ENCODE measurements around the gene TBL2. TPM values are rescaled to one million over a fixed set of nuclear protein-coding genes. Genes with fewer than 3 reads are reported as not detected.
"Not testable (repeated sequence)": the region's sequence is repeated elsewhere in the genome, so short reads cannot be mapped to it uniquely, and the experiment has no call there.

TBL2 gene
- total and polyA plus RNA-seq, 2 experiments from 2014 or later, result 69.7 to 101 TPM

DNA sequence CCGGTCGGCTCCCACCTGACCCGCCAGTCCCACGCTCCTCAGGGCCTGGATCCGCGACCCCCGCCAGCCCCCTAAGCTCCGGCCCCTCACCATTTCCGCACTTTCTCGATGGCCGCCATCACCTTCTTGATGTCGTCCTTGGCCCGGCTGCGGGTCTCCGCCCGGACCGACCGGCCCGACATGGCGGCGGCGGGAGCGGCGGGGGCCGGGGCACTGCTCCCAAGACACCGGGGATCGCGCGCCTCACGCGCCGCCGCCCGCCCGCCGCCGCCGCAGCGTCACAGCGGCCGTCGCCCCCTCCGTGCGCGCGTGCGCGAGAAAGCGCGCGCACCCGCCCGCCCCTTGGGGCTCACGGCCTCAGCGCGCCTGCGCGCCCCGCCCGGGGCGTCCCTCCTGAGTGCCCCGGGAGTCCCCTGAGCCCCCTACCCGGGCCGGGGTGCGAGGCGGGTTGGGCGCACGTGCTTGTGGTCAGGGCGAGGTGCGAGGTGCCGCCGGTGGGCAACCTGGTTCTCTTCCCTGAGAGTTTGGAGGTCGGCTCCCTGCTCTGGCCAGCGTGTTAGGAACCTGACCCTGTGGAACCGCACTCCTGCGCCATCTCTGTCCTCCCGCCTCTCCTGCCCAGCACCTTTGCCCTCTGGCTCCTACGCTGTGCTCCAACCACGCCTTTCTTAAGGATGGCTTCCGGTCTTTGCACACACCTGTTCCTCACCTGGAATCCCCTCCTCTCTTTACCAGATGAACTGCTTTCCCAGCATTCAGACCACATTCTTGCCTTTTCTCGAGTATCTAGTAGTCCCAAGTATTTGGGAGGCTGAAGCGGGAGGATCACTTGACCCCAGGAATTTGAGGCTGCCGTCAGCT, 20.8 kb downstream of the TBL2 start, which contains the start of gene BCL7B:
TSS of gene BCL7B (minus strand) at position 294 of the 861 bp plus-strand sequence. CDS start at position 182, 112 bp downstream.
- H3K79me2 ChIP-seq (ENCODE audit: insufficient read depth), result peaks cover 42% of the 10 kb centered on the region
- peak; percentile 86 for DNase-seq
- peak within 1 kb of the TSS; percentile 88 for H2AFZ ChIP-seq
- H3K27me3 ChIP-seq (replicated peaks; ENCODE audit: insufficient read depth), result no peaks in the 10 kb centered on the region
- H3F3A ChIP-seq (ENCODE audit: insufficient read depth), result peaks cover 45% of the 10 kb centered on the region
- 6 to 10% methylated on average over 34 to 54 of the region's 83 CpGs for WGBS, 2 experiments (ENCODE audit: low coverage in 1 of 2, low lambda C conversion rate in 2 of 2, missing lambda C conversion rate in 2 of 2)
- H3K4me3 ChIP-seq, result peak within 1 kb of the TSS; percentile 93
- no peaks in the 10 kb centered on the region for H3K9me2 ChIP-seq (ENCODE audit: insufficient read depth)
- peak within 1 kb of the TSS; percentile 98 for H3K9ac ChIP-seq
- no peaks in the 10 kb centered on the region for H4K20me1 ChIP-seq (ENCODE audit: insufficient read depth)
- no peaks in the 10 kb centered on the region for H3K9me3 ChIP-seq (ENCODE audit: low read depth)
- peak within 1 kb of the TSS; percentile 98 for H3K4me2 ChIP-seq (ENCODE audit: unreplicated experiment)
- no peak for TF ChIP-seq EZH2 (IDR thresholded peaks at IDR 0.05; ENCODE audit: insufficient read depth, poor library complexity, severe bottlenecking)
- no peak for TF ChIP-seq EZH2phosphoT487 (IDR thresholded peaks at IDR 0.05; ENCODE audit: insufficient read depth, low read depth)
- H3K27ac ChIP-seq, result peak within 1 kb of the TSS; percentile 97
- peaks cover 21% of the 10 kb centered on the region for H3K4me1 ChIP-seq (ENCODE audit: insufficient read depth)
- in situ Hi-C loops (cut with MboI), result no loop called here
- no peaks in the 10 kb centered on the region for H3K36me3 ChIP-seq (ENCODE audit: low read depth)

DNA sequence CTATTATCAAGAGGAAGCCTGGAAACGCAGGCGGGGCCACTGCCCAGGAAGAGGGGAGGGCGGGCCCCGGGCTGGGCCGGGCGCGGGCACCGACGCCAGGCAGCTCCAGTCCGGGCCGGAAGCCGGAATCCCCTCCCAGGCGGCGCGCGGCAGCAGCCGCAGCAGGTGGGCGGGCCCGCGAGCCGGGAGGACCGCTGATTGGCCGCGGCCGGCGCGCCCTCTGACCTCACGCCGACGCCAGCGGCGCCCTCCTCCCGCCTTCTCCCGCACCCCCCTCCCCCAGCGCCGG, 21.3 kb downstream of the TBL2 start:
- Histone ChIP-seq H3K27me3 (replicated peaks; ENCODE audit: insufficient read depth) (no peaks in the 10 kb centered on the region), H2AFZ (peak overlapping the region; percentile 88), H3K9me2 (ENCODE audit: insufficient read depth) (no peaks in the 10 kb centered on the region), H4K20me1 (ENCODE audit: insufficient read depth) (no peaks in the 10 kb centered on the region), H3K9me3 (ENCODE audit: low read depth) (no peaks in the 10 kb centered on the region), H3K36me3 (ENCODE audit: low read depth) (peaks cover 4% of the 10 kb centered on the region), H3K27ac (peak overlapping the region; percentile 97), H3K79me2 (ENCODE audit: insufficient read depth) (peaks cover 48% of the 10 kb centered on the region), H3K4me3 (peak overlapping the region; percentile 93), H3F3A (ENCODE audit: insufficient read depth) (peaks cover 45% of the 10 kb centered on the region), H3K4me2 (ENCODE audit: unreplicated experiment) (peak overlapping the region; percentile 98), H3K9ac (peak overlapping the region; percentile 98), H3K4me1 (ENCODE audit: insufficient read depth) (peaks cover 21% of the 10 kb centered on the region)
- in situ Hi-C loops (cut with MboI), result no loop called here
- TF ChIP-seq EZH2 (IDR thresholded peaks at IDR 0.05; ENCODE audit: insufficient read depth, poor library complexity, severe bottlenecking) (no peak), EZH2phosphoT487 (IDR thresholded peaks at IDR 0.05; ENCODE audit: insufficient read depth, low read depth) (no peak)
- WGBS, 2 experiments (ENCODE audit: low coverage in 1 of 2, low lambda C conversion rate in 2 of 2, missing lambda C conversion rate in 2 of 2), result 0 to 2% methylated on average over 3 to 26 of the region's 36 CpGs
- DNase-seq, result peak; percentile 98

DNA sequence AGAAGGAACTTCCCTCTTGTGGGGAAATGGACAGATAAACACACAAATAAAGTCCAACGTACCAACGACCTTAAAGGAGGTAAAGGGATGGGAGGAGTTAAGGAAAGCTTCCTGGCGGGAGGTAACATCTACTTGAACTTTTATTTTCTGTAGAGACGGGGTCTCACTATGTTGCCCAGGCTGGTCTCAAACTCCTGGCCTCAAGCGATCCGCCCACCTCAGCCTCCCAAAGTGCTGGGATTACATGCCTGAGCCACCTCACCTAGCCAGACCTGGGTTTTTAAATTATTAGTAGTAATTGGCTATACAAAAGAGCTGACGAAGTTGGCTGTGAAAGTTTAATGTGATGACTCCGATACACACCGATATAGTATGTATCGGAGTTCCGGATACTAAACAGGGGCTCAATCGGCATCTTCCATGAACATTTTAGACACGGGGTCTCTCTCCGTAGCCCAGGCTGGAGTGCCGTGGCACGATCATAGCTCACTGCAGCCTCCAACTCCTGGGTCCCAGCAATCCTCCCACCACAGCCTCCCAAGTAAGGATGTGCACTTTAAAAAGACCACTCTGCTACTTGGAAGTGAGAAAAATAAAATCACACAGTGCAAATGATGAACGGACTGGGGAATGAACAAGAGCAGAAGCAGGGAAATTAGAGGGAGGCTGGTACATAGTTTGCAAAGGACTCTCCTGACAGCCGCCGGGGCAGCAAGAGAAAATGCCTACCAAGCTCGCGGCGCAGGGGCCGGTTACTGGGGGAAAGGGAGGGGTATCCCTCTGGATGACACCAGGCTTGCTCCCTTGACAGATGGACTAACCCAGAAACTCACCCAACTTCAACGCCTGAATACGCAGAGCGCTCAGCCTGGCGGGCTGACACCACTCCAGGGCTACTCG, 21.9 kb downstream of the TBL2 start:
- Histone ChIP-seq H3K36me3 (ENCODE audit: low read depth) (peaks cover 8% of the 10 kb centered on the region), H3K27me3 (replicated peaks; ENCODE audit: insufficient read depth) (no peaks in the 10 kb centered on the region), H3K9me2 (ENCODE audit: insufficient read depth) (no peaks in the 10 kb centered on the region), H2AFZ (peak overlapping the region; percentile 53), H3K9ac (peak overlapping the region; percentile 98), H3K79me2 (ENCODE audit: insufficient read depth) (peaks cover 54% of the 10 kb centered on the region), H3K9me3 (ENCODE audit: low read depth) (no peaks in the 10 kb centered on the region), H3K4me2 (ENCODE audit: unreplicated experiment) (peak overlapping the region; percentile 98), H3F3A (ENCODE audit: insufficient read depth) (peaks cover 45% of the 10 kb centered on the region), H3K4me3 (peak overlapping the region; percentile 93), H4K20me1 (ENCODE audit: insufficient read depth) (no peaks in the 10 kb centered on the region), H3K27ac (peak overlapping the region; percentile 97), H3K4me1 (ENCODE audit: insufficient read depth) (peaks cover 21% of the 10 kb centered on the region)
- in situ Hi-C loops (cut with MboI), result no loop called here
- DNase-seq, result peak; percentile 30
- TF ChIP-seq EZH2phosphoT487 (IDR thresholded peaks at IDR 0.05; ENCODE audit: insufficient read depth, low read depth), result no peak
- TF ChIP-seq EZH2 (IDR thresholded peaks at IDR 0.05; ENCODE audit: insufficient read depth, poor library complexity, severe bottlenecking), result no peak
- WGBS, 2 experiments (ENCODE audit: low coverage in 1 of 2, low lambda C conversion rate in 2 of 2, missing lambda C conversion rate in 2 of 2), result 10 to 12% methylated on average over 23 to 28 of the region's 28 CpGs

DNA sequence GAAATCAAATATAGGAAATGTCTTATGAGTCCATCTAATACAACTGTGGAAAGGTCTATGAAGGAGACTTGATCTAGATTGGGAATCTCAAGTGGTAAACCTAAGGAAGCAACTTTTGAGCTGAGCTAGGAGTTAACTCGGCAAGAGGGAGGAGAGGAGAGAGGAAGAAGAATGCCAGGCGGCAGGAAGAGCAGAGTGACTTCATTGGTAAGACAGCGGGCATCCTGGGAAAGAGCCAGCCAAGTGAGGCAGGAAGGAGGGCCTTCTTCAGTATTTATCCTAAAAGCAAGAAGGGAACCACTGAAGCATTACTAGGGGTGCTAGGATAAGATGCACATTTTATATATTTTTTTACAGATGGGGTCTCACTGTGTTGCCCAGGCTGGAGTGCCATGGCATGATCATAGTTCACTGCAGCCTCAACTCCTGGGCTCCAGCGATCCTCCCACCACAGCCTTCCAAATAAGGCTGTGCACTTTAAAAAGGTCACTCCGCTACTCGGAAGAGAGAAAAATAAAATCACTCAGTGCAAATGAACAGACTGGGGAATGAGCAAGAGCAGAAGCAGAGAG, 22.9 kb downstream of the TBL2 start:
- H3K4me2 ChIP-seq (ENCODE audit: unreplicated experiment), result peak overlapping the region; percentile 98
- H3K4me1 ChIP-seq (ENCODE audit: insufficient read depth), result peaks cover 19% of the 10 kb centered on the region
- H3K27ac ChIP-seq, result peak overlapping the region; percentile 97
- peaks cover 44% of the 10 kb centered on the region for H3F3A ChIP-seq (ENCODE audit: insufficient read depth)
- peaks cover 16% of the 10 kb centered on the region for H3K36me3 ChIP-seq (ENCODE audit: low read depth)
- no peak for TF ChIP-seq EZH2 (IDR thresholded peaks at IDR 0.05; ENCODE audit: insufficient read depth, poor library complexity, severe bottlenecking)
- TF ChIP-seq EZH2phosphoT487 (IDR thresholded peaks at IDR 0.05; ENCODE audit: insufficient read depth, low read depth), result no peak
- H3K9ac ChIP-seq, result peak overlapping the region; percentile 98
- no peaks in the 10 kb centered on the region for H3K9me2 ChIP-seq (ENCODE audit: insufficient read depth)
- H2AFZ ChIP-seq, result no peak overlapping the region
- peak; percentile 76 for DNase-seq
- H3K79me2 ChIP-seq (ENCODE audit: insufficient read depth), result peaks cover 63% of the 10 kb centered on the region
- in situ Hi-C loops (cut with MboI), result no loop called here
- H3K27me3 ChIP-seq (replicated peaks; ENCODE audit: insufficient read depth), result no peaks in the 10 kb centered on the region
- peak overlapping the region; percentile 93 for H3K4me3 ChIP-seq
- no peaks in the 10 kb centered on the region for H4K20me1 ChIP-seq (ENCODE audit: insufficient read depth)
- no peaks in the 10 kb centered on the region for H3K9me3 ChIP-seq (ENCODE audit: low read depth)
- 27 to 37% methylated on average over 6 of the region's 6 CpGs for WGBS, 2 experiments (ENCODE audit: low coverage in 1 of 2, low lambda C conversion rate in 2 of 2, missing lambda C conversion rate in 2 of 2)

DNA sequence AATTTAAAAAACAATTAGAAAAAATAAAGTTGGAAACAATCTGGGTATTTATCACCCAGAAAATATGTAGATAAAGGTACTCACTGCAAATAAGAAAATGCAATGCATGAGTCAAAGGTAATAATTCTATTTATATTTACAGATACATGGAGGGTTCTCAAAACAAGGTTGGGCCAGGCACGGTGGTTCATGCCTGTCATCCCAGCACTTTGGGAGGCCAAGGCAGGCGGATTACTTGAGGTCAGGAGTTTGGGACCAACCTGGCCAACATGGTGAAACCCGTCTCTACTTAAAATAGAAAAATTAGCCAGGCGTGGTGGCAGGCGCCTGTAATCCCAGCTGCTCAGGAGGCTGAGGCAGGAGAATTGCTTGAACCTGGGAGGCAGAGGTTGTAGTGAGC, 28.3 kb downstream of the TBL2 start:
- H3F3A ChIP-seq (ENCODE audit: insufficient read depth); H2AFZ ChIP-seq; in situ Hi-C loops (cut with MboI); DNase-seq; H3K27ac ChIP-seq; H3K4me1 ChIP-seq (ENCODE audit: insufficient read depth); H3K9me2 ChIP-seq (ENCODE audit: insufficient read depth); H3K9ac ChIP-seq; H4K20me1 ChIP-seq (ENCODE audit: insufficient read depth); H3K27me3 ChIP-seq (replicated peaks; ENCODE audit: insufficient read depth); H3K9me3 ChIP-seq (ENCODE audit: low read depth); H3K4me3 ChIP-seq; H3K4me2 ChIP-seq (ENCODE audit: unreplicated experiment): not testable (repeated sequence)
- Histone ChIP-seq H3K36me3 (ENCODE audit: low read depth) (peaks cover 21% of the 10 kb centered on the region), H3K79me2 (ENCODE audit: insufficient read depth) (peaks cover 100% of the 10 kb centered on the region)
- 86% methylated on average over 5 of the region's 5 CpGs for WGBS, 2 experiments (ENCODE audit: low coverage in 1 of 2, low lambda C conversion rate in 2 of 2, missing lambda C conversion rate in 2 of 2)
